GM21737 (cell line): ENCODE results near the gene FGA.

ENCODE experiments used
- ATAC-seq: cut with Tn5 transposase; IDR thresholded peaks from one replicate; pipeline ENCODE4 v1.9.1; 2021; ENCODE audit warnings: mild to moderate bottlenecking, moderate library complexity; ENCODE audit not compliant: unreplicated experiment

FGA gene

DNA sequence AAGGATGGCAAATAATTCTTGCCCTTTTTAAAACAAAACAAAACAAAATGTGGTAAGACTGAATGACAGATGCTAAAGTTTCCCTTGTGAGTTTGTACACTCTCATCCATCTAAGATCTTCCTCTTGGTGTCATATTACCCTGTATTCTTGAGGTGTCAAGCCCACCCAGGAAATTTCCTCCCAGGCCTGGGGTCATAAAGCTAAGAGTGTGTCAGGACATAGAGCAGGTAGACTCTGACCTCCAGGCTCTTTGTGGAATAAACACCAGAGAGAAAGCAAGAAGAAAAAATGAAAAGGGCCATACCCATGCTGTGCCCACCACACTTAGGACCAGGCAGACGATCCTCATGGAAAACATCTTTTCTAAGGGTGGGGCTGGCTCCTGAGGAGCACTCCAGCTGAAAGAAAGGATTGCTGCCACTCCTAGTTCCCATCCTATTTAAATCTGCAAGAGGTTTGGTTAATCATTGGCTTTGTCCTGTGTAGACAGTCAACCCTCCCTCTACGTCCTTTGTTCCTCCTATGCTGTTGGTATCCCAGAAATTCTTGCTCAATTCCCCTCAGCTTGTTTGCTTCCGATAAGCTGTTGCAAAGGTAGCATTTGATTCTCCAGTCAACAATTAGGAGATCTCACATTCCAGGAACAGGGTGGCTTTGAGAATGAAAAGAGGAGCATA, at the start of gene FGA:
TSS of gene FGA (minus strand) at position 414 of the 678 bp plus-strand sequence. CDS start at position 359, 55 bp downstream.
- no peak for ATAC-seq

GRCh38 chr4:154634058-154634457, 43.5 kb upstream of the FGA start:
- no peak for ATAC-seq

GRCh38 chr4:154631828-154632227, 41.3 kb upstream of the FGA start:
- no peak for ATAC-seq

DNA sequence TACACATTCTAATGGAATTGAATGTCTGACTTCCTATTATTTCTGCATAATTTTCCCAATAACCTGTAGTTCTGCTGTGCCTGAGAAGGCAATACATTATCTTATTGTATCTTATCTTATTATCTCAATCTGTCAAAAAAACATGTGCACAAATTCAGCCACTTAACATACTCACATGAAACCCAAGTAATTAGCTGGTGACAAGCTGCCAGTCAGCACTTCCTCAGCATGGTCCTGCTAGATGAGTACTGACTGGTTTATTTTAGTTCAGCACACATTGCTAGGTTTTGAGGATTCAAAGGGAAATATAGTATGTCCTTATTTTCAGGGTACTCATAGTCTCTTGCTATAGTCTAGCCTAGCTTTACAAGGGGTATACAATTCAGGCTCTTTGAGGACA, 39.8 kb upstream of the FGA start:
- ATAC-seq: no peak

DNA sequence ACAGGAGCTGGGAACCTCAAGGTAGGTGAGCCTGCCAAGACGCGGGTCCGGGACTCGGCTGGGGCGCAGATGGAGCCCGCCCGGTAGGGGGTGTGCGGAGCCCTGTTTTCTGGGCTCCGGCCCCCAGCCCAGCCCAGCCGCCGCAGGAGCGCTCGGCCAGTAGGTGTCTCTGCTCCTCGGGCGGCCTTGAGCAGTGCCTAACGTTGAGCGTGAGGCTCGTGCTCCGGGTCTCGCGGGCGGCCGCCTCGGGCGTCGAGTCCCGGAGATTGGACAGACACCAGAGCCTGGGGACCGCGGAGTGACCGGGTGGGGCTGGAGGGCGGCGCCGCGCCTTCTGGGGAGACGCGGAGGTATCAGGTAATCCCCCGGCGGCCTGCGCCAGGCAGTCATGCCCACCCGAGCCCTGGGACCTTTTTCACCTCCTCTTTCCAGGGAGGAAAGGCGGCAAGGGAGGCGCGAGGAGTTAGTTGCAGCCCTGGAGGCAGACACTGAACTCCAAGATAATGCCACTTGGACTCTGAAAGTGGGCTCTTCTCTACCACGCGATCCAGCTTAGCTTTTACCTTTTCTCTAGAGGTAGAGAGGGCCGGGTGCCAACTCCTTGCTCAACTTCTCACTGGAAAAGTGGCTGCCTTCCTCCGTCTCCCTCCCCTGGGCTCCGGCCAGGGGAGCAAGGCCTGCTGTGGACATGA, 36.4 kb upstream of the FGA start:
- ATAC-seq: peak; percentile 98

- no peak for ATAC-seq
Observed at GRCh38 chr4:154625971-154626370, 35.4 kb upstream of the FGA start.

- ATAC-seq: no peak
Observed at GRCh38 chr4:154623995-154624394, 33.5 kb upstream of the FGA start.

DNA sequence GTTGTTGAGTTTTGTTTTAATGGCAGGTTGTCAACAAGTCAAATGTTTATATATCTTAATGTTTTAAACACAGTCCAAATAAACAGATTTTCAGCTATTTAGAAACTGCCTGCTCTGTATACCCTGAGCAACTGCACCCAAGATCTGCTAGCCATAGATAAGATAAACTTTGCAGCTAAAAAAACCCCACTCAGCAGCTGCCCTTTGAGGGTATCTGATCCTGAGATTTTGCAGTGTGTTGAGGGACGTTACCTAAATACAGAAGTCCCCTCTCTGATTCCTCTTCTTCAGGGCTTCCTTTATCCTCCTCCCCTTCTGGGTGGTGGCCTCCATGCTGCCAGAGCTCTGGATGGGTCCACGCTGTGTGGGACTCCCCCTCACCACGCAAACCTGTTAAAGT, 32.9 kb upstream of the FGA start:
- ATAC-seq: no peak

DNA sequence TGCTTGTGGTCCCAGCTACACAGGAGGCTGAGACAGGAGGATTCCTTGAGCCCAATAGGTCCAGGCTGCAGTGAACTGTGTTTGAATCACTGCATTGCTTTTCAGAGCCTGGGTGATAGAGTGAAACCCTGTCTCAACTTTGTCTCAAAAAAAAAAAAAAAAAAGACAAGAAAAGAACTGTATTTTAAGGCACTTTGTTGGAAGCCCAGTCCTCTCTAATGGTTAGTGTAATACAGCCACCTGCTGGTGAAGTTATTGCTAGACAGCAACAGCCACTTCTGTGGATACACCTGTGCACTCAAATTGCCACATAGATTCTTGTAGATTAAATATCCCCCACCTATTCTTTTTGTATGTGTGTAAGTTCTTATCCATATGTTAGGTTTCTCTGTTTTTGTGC, 32.1 kb upstream of the FGA start:
- no peak for ATAC-seq

- ATAC-seq: no peak
Observed at GRCh38 chr4:154620111-154620510, 29.6 kb upstream of the FGA start.

GRCh38 chr4:154618708-154619315, 28.3 kb upstream of the FGA start:
- peak; percentile 70 for ATAC-seq

DNA sequence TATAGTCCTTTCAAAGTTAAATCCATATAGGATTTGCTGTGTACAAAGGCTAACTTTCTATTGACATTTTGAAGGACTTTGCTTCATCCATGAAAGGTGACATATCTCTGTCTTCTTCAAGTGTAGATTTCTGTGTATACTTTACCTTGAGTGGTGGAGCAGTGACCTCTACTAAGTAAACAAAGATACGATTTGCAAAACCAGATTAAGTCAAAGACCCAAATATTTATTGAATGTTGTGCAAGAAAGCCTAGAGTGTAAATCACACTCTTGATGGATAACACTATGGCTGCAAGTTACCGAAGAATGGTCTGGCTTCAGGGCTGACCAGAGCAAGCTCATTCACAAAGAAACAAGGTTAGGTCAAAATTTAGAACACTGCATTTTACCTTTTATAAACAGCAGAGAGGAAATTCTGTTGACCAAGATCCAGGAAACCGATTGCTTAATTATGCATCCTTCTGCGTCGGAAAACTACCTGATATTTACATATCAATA, 27.3 kb upstream of the FGA start:
- ATAC-seq: no peak

GRCh38 chr4:154616731-154617130, 26.2 kb upstream of the FGA start:
- peak; percentile 84 for ATAC-seq

GRCh38 chr4:154616287-154616686, 25.7 kb upstream of the FGA start:
- ATAC-seq: no peak

- no peak for ATAC-seq
Observed at GRCh38 chr4:154615211-154615610, 24.7 kb upstream of the FGA start.

- ATAC-seq: no peak
Observed at GRCh38 chr4:154614306-154614705, 23.8 kb upstream of the FGA start.

DNA sequence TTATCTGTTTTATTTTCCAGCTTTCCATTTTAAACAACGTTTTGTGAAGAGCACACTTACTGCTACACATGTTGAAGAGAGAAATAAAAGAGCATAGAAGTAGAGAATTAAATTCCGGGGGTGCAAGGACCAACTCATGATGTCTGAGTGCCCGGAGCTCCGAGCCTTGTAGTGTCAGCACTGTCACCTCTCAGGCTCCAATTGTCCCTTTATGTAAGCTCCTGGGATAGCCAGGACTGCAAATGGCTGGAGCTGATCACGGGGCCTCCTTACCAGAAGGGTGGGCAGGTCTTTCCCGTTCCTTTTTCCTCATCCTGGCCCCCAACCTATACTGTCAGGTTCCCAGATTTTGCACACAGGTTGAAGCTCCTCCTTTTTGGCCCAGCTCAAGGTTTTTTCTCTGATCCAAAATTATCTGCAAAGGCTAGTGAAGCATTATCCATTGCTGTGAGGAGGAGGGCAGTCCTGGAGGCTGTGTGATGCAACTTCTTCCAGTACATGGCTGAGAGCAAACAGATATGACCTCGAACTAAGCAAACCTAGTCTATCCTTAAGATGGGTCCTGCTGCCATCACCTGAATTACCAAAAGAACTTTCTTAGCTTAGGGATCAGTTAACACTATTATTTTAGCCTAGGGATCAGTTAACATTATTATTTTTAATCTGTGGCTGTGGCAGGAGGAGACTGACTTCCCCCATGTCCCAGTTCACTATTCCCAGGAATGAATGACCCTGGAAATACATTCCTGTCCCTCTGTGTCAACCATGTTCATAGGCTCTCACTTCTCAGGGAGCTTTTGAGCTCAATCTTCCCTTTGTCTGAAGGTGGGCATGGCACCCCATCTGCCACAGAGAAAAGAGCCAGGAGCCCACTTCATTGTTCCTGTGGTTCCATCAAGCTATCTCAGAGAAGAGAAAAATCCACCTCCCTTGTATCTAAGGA, 22.2 kb upstream of the FGA start, which contains the start of gene FGG:
TSS of gene FGG (minus strand) at position 185 of the 943 bp plus-strand sequence. CDS start at position 138, 47 bp downstream.
- no peak for ATAC-seq

- ATAC-seq: no peak
Observed at GRCh38 chr4:154611833-154612232, 21.3 kb upstream of the FGA start.

DNA sequence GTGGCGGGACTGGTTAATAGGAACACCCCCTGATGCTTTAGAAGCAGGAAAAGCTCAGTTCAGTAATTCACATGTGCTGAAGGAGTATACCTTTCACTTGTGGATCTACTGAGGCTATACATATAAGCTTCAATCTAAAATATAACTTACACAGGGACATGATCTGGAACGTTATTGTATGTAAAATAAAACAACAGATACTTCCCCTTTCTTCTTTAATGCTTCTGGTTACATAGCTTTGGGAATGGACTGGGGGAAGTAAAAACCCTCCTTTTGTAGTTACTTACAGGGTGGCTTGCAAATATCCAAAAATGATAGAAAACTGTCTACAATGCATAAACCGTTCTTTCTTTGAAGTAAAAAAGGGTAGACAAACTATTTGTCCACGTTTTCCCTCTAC, 20.0 kb upstream of the FGA start:
- no peak for ATAC-seq

DNA sequence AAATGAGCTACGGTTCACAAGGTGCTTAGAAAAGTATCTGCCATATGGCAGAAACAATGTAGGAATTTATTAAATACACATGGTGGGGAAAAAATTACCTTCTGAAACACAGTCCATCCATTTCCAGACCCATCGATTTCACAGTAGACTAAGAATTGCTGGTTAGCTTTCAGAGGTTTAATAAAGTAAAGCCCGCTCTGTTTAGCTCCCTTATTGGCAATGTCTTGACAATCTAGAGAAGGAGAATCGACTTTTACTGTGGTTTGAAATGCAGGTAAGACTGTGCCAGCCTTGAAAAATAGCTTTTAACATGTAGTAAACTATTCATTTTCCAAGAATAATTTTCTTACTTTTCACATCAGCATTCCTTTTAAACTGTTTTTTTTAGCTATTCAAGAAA, 19.0 kb upstream of the FGA start:
- ATAC-seq: no peak
